ENCODE data around the gene APOL6.
"Not testable (repeated sequence)": the region's sequence is repeated elsewhere in the genome, so short reads cannot be mapped to it uniquely, and the experiment has no call there.

Gene APOL6

DNA sequence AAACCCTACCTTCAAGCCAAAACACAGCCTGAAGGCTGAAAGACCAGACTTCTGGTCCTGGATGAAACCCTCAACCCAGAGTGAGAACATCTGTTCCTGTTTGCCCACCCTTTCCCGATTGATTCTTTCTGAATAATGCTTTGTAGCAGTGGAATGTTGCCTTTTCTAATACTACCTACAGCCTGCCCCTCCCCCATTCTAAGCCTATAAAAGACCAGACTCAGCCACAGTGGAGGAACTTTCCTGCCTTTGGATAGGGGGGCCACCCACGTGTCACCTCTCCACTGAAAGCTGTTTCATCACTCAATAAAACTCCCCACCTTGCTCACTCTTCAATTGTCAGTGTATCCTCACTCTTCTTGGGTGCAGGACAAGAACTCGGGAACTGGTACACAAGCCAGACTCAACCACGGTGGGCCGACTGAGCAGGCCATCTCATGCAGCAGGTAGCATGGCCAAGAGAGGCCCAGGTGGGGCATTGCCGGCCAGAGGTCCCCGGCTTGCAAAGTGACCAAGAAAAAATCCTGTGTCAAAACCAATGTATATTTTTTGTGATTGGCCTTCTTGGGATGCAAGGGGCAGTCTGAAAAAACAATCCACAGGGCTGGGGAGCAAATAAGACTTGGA, 6.6 kb upstream of the APOL6 start:
- DNase-seq: no peak

DNA sequence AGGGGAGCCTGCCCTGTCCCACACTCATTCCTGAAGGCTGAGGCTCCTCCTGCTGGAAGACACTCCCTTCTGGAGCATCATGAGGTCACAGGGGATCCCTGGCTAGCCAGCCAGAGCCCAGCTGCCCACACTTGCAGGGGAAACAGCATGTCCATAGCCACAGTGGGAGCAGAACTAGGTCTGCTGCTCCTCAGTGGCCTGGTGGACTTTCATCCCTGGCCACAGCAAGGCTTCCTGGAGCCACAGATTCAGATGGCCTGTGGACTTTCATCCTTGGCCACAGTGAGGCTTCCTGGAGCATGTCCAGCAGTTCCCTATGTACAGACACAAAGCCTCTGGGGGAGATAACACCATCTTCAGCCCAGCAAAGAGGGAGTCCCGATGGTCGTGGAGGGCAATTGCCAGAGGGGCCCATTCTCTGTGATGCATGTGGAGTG, 5.9 kb upstream of the APOL6 start:
- DNase-seq: no peak

DNA sequence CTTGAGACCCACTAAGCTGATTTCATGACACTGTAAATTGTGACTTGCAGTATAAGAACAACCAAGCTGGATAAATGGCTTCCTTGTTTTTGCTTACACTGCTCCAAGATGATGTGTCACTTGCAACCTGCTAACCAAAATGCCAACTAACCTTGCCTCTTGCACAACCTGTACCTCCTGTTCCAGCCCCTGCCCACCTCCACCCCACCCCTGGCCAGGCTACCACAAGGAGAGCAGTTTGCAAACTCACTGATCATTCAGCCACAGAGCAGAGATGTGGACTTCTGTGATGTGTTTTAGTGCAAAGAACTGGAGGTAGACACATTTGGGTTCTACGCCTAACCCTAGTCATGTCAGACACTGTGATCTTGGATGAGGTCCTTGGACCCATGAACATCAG, 4.3 kb upstream of the APOL6 start:
- DNase-seq: no peak

DNA sequence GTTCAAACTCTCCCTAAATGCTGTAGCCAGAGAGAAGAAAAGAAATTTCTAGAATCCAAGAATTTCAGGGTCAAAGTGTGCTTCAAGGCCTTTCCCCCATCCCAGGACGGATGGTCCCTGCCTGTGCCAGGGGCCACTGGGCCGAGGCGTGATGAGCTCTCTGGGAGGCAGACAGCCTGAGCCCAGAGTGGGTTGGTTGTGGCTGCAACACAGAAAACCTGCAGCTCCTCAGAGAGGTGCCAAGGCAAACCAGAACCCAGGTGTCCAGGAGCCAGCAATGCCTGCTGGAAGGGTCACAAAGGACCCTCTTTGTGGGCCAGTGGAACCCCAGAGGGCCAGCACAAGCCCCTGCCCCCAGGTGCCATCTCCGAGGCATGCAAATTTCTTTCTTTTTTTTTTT, 2.6 kb upstream of the APOL6 start:
- DNase-seq: no peak

DNA sequence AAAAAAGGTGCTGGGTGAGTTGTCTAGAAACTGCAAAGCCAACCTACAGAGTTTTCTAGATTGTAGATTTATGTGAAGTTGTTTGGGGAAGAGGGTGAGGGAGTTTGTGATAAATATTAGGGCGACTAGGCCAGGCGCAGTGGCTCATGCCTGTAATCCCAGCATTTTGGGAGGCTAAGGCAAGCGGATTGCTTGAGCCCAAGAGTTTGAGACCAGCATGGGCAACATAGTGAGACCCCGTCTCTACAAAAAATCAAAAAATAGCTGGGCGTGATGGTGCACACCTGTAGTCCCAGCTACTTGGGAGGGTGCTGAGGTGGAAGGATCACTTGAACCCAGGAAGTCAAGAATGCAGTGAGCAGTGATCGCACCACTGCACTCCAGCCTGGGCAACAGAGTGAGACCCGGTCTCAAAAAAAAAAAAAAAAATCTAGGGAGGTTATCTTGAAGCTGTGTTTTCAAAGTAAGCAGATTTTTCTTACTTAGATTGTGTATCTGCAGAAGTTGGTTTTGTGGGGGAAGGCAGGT, 844 bp downstream of the APOL6 start:
- no peak for DNase-seq

DNA sequence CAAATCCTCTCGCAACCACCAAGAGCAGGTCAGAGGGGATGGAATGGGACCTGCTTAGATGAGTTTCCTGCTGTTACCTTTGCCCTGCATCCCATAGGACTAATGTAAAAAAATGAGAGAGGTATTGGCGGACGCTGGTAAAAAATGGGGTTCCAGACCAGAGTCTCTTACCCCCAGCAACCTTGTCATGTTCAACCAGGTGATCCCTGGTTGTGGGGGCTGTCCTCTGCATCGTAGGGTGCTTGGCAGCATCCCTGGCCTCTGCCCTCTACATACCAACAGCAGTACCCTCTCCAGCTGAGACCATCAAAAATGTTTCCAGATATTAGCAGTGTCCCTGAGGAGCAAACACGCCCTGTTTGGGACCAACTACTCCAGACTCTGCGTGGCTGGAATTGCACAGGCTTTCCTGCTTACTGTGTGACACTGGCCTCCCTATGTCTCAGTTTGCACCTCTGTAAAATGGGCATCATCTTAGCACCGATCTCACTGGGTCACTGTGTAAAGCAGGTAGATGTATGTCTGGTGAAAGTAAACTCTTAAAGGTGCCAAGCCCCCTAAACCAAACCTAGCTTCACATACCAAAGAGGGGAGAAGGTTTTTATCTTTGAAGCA, 1.5 kb downstream of the APOL6 start:
- no peak for DNase-seq

DNA sequence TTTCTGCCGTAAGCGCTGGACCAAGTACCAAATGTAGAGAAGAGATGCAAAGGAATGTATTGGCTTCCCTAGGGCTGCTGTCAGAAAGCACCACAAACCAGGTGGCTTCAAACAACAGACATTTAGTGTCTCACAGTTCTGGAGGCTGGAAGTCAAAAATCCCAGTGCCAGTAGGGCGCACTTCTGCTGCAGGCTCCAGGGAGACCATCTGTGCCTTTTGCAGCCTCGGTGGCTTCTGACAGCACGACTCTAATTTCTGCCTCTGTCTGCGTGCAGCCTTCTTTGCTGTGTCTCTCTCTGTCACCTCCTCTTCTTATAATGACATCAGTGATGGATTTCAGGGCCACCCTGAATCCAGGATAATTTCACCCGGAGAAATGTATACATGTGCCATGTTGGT, 2.8 kb downstream of the APOL6 start:
- DNase-seq: no peak

DNA sequence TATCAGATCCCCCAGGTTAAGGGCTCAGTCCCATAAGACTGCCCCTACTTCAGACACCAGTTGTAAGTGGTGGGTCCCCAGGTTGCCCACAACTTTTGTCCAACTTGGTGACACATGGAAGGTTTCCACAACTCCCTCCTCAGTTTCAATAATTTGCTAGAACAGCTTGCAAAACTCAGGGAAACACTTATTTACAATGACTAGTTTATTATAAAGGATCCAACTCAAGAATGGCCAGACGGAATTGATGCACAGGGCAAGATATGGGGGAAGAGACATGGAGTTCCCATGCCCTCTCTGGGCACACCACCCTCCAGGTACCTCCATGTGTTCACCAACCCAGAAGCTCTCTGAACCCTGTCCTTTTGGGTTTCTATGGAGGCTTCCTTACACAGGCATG, 5.6 kb downstream of the APOL6 start:
- no peak for DNase-seq

DNA sequence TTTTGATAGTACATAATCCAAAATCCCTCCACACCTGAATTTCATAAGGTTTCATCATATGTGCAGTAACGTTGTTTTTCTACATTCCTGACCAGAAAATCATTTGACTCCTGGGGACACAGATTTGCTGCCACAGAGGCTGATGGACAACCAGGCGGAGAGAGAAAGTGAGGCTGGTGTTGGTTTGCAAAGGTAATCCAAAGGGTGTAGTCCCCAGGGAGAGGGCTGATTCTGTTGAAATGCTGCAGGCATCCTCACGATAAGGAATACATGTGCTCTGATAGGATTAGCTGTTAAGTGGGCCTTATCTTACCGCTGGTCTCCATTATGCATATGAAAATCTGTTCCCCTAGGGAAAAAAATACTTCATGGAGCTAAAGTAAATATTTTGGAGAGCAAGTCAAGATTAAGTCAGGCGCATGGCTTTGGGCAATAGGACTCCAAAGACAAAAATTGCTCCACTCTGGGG, 8.1 kb downstream of the APOL6 start:
- DNase-seq: no peak

DNA sequence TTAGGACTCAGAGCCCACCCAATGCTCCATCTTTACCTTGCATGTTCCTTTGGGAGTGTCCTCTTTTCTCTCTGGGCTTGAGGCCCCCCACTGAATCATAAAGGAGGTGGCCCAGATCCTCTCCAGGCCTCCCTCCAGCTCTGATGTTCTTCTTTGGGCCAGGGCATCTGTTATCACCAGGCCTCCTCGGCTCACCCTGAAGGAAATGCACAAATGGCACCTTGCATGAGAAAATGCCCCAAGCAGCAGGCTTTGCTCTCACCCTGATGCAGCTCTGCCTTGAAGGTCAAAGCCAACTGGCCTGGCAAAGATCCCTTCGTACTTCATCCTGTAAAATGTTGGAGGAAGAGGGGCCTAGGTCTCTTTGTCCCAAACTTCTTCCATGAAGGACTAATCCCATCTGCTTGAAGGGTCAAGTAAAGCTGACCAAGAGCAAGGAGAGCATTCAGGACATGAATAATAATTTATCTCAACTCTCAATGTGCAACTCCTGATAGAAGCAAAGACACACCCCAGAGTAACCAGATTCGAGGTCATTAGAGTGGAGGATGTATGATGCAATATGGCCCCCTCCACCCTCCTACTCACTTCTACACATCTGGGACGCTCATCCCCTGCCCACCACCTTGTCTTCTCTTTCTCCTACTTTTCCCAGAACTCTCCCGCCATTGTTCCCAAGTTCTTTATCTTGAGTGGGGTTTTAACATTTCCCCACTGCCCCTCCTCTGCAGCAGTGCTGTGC, 9.5 kb downstream of the APOL6 start:
- DNase-seq: no peak

DNA sequence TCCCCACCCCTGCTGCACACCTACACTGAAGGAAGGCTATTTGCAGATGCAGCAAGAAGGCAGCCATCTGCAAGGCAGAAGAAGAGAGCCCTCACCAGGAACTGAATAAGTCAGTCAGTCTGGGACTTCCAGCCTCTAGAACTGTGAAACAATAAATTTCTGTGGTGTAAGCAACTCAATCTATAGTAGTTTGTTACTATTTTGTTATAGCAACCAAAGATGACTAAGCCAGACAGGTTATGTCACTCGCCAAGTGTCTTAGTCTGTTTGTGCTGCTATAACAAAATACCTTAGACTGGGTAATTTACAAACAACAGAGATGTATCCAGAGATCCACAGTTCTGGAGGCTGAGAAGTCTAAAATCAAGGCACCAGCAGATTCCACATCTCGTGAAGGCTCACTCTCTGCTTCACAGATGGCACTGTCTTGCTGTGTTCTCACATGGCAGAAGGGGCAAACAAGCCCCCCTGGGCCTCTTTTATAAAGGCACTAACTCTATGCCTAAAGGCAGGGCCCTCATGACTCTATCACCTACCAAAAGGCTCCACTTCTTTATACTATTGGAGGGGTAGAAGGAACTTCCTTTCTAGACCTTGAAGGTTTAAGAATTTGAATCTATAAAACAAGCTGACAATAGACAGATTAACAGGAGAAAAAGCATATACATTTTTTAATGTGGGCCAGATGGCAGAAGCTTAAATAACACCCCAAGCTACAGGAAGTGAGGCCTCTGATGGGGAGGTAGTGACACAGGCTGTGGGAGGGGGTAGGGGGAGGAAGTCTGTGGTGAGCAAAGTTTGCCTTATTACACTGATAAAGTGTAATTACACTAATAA, 12.3 kb downstream of the APOL6 start:
- no peak for DNase-seq

DNA sequence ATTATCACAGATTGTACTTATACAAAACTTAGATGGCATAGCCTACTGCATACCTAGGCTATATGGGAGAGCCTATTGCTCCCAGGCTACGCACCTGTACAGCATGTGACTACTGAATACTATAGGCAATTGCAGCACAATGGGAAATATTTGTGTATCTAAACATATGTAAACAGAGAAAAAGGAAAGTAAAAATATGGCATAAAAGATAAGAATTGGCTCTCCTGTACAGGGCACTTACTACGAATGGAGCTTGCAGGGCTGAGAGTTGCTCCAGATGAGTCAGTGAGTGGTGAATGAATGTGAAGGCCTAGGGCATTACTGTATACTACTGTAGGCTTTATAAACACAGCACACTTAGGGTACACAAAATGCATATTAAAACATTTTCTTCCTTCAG, 13.2 kb downstream of the APOL6 start:
- DNase-seq: no peak

DNA sequence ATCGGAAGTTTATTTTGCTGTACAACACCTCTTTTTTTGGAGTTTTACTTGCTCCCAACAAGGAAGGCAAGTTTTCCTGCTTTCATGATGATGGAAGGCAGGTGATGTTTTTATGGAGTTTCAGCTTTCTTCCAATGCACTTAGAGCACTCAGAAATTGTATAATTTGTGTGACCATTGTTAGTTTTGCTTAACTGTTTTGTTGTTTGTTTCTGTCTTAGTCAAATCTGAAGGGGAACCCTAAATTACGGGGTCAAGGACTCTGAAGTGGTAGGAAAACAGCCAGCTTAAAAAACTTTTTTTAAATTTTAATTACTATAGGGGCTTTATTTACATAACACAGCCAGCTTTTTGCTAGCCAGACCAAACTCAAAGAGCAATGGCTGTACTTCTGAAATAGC, 14.7 kb downstream of the APOL6 start:
- DNase-seq: no peak

DNA sequence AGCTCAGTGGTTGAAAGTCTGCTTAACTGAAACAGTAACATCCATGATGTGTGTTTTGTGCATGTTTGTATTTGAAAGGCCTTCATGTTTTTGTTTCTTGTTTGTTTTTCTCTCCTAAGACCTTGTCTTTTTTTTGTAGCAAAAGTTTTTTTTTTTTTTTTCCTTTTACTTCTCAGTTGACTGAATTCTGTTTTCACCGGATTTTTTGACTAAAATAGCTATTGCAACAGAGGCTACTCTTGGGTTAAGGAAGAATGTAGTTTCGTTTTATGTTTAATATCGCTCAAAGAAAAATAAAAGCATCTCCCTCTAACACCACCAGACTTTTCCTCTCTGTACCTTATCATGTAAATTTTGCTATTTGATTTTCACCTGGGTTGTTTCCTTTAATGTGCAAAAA, 15.1 kb downstream of the APOL6 start:
- DNase-seq: no peak

DNA sequence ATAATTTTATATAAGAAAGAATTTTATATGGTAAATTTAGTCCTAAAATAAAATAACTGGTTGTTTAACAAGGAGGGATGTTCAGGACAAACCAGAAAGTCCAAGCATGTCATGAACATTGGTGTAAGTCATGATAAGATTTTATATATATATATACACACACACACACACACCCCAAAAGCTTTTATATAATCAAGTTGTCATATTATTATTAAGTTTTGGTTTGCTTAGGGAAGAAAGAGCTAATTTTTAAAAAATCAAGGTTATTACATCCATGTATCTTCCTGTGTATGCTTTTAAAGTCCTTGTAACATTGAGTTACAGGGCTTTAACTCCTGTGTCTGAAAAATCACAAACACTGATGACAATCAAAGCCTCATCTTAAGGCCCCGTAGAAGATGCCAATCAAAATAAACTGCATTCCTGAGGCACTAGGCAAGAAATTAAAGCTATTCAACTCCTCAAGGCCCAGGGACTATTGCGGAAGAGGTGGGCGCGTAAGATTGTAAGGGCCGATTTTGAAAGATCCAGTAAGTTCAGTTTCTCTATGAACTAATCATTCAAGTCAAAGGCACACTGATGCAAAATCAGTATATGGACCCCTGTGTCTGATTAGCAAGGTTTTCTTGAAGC, 16.8 kb downstream of the APOL6 start:
- no peak for DNase-seq

DNA sequence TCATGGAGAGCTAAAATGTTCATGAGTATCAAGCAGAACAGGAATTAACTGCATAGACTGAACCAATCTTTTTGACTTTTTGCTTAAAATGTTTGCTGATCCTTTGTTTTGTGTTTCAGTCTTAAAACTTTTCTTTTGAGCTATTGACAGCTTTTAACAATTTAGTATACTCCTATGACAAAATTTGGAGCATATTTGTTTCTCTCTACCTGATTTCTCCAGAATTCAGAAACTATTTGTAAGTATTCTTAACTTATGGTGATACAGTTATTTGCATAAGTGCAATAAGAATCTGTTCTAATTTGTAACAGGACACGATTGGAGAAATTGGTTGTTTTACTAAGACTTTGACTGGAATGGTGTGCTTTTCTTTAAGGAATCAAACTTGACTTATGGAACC, 18.5 kb downstream of the APOL6 start:
- DNase-seq: not testable (repeated sequence)

DNA sequence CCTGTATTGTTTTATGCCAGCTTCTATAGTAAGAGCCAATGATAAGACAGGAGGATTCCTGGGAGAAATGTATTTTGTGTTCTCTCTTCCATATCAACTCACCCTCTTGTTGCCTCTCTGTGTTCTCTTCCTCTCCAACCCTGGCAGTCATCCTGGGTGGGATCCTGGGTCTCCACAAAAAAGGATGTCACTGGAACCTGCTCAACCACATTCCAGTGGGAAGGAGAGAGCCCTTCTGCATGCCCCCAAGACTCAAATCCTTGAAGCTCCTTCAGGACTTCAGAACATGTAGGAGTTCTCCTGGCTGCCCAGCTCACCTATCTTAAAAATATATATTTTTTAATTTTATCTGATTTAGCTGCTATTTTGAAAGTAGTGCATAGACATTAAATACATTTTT, 26.1 kb downstream of the APOL6 start:
- DNase-seq: no peak

DNA sequence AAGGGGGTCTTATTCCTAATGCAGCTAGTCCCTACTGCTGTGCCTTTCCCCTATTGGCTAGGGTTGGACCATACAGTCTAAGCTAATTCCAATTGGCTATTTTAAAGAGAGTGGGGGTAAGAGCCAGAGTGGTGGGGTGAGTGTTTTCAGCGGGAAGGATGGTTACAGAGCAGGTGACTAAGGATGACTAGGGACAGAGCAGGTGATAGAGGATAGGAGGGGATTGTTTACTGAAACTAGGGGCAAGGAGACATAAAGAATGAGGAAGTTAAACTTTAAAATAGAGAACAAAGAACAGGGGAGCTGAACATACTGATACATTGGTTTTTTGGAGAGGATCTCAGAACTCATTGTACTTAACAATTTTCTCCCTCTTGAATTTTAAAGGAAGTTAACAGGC, 27.8 kb downstream of the APOL6 start:
- not testable (repeated sequence) for DNase-seq

DNA sequence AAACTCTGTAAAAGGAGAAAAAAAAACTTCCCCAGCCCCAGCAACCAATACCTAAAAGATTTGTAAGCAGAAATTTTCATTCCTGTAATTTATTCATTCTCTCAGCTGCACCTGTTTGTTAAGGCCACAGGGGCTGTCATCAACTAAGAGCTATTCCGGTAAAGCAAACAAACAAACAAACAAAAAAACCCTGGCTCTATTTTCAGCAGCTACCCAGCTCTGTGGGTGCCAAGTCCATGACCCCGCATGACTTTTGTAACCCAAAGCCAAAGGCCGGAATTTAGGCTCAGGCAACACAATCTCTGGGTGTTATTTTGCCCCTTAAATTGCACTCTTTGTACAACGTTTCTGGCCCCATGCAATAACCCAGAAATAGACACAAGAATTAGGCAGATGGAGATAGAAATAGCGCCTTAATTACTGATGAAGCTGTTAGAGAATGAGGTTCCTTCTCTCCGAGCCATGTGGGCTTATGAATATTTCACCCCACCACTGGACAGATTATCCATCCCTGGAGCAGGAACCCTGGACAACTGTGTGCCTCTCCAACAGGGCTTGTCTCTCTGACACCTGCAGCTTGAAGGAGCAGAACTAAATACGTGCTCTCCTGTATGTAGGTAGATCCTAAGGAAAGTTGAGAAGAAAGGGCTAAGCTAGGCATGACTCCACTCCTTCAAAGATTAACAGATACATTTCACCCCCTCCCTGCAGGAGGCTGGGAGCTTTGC, 29.4 kb downstream of the APOL6 start:
- DNase-seq: no peak

DNA sequence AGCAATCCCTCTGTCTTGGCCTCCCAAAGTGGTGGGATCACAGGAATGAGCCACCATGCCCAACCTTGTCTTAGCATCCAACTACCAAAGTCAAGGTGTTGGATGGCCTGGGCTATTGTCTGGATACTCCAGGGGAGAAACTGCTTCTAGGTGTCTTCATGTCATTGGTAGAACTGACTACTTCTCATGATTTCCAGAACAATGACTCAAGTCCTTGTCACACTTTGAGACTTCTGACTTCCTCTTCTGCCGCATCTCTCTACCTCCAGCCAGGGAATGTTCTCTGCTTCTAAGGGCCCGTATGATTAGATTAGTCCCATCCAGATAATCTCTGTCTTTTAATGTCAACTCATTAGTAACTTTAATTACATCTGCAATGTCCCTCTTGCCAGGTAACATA, 30.6 kb downstream of the APOL6 start:
- DNase-seq: no peak

DNA sequence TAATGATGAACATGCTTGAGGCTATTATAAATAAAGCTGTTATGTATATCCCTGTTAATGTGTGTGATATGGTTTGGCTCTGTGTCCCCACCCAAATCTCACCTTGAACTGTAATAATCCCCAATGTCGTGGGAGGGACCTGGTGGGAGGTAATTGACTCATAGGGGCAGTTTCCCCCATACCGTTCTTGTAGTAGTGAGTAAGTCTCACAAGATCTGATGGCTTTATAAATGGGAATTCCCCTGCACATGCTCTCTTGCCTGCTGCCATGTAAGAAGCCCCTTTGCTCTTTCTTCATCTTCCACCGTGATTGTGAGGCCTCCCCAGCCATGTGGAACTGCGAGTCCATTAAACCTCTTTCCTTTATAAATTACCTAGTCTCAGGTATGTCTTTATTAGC, 31.2 kb downstream of the APOL6 start:
- DNase-seq: not testable (repeated sequence)
